GM21825 (cell line): ENCODE measurements around the gene SNN.

Experiments
- ATAC-seq: cut with Tn5 transposase; IDR thresholded peaks from one replicate; pipeline ENCODE4 v1.9.1; 2021; ENCODE audit warnings: mild to moderate bottlenecking, moderate library complexity; ENCODE audit not compliant: unreplicated experiment

Gene SNN

GRCh38 chr16:11727796-11728543 is 59.7 kb downstream of the SNN start:
- ATAC-seq, result no peak
